ENCODE results near the gene FUCA2.

DNA sequence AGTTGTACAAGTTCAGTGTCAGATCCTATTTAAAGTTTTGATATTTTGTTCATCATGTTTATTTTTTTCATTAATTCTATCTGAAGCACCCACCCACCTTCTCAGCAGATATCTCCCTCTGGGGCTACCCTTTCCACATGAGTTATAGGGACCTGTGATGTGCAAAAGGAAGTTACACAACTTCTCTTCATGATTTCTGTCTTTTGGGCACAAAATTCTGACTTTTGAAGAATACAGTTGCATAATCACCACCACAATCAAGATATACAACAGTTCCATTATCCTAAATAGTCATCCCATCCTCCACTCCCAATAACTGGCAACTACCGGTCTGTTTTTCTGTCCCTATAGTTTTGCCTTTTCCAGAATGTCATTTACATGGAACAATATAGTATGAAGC lies 13.8 kb upstream of the FUCA2 start:
- TF ChIP-seq EZH2phosphoT487 (IDR thresholded peaks at IDR 0.05; ENCODE audit: unreplicated experiment): no peak
- TF ChIP-seq, protein P1, sequence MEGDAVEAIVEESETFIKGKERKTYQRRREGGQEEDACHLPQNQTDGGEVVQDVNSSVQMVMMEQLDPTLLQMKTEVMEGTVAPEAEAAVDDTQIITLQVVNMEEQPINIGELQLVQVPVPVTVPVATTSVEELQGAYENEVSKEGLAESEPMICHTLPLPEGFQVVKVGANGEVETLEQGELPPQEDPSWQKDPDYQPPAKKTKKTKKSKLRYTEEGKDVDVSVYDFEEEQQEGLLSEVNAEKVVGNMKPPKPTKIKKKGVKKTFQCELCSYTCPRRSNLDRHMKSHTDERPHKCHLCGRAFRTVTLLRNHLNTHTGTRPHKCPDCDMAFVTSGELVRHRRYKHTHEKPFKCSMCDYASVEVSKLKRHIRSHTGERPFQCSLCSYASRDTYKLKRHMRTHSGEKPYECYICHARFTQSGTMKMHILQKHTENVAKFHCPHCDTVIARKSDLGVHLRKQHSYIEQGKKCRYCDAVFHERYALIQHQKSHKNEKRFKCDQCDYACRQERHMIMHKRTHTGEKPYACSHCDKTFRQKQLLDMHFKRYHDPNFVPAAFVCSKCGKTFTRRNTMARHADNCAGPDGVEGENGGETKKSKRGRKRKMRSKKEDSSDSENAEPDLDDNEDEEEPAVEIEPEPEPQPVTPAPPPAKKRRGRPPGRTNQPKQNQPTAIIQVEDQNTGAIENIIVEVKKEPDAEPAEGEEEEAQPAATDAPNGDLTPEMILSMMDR (conservative IDR thresholded peaks at IDR 0.05; ENCODE audit: low read depth in 2 of 2): no peak

Data from GM23338 (cell line).